ENCODE measurements around the gene CTNNA2.

CTNNA2 gene

GRCh38 chr2:79776461-79776860 lies 263.6 kb downstream of the CTNNA2 start:
- 88% methylated on average over 2 of the region's 2 CpGs for WGBS
- Histone ChIP-seq H3K9me3 (ENCODE audit: control insufficient read depth, low read length) (no peaks in the 10 kb centered on the region), H2BK120ac (ENCODE audit: low read depth, low read length) (no peak overlapping the region), H3K23ac (ENCODE audit: low read length in 2 of 2) (no peak overlapping the region), H3K14ac (ENCODE audit: low read length in 2 of 2) (no peak overlapping the region), H3K18ac (ENCODE audit: low read depth in 1 of 2, low read length in 2 of 2) (no peak overlapping the region), H2BK5ac (ENCODE audit: low read depth, low read length, poor library complexity, severe bottlenecking) (no peak overlapping the region), H3K36me3 (ENCODE audit: control insufficient read depth in 1 of 2, insufficient read depth in 2 of 2, low read depth in 1 of 2, low read length in 2 of 2) (no peaks in the 10 kb centered on the region), H3K4me1 (ENCODE audit: control insufficient read depth, insufficient read depth, low read depth, low read length) (no peaks in the 10 kb centered on the region), H3K4me3 (ENCODE audit: insufficient read depth in 1 of 2, low read depth in 1 of 2, low read length in 2 of 2) (no peak overlapping the region), H3K27me3 (ENCODE audit: control insufficient read depth in 1 of 2, insufficient read depth in 1 of 2, low read length in 2 of 2) (no peaks in the 10 kb centered on the region), H3K4me2 (ENCODE audit: low read length, poor library complexity, severe bottlenecking) (no peak overlapping the region), H3K9ac (ENCODE audit: low read length) (no peak overlapping the region), H4K8ac (ENCODE audit: low read length) (no peak overlapping the region), H3K79me1 (replicated peaks; ENCODE audit: low read length, poor library complexity, severe bottlenecking) (no peaks in the 10 kb centered on the region), H2AFZ (ENCODE audit: low read depth, low read length) (no peak overlapping the region), H2AK5ac (ENCODE audit: low read length, severe bottlenecking) (no peak overlapping the region), H3K27ac (ENCODE audit: low read length, poor library complexity, severe bottlenecking) (no peak overlapping the region), H2BK12ac (ENCODE audit: low read length in 2 of 2) (no peak overlapping the region), H4K91ac (ENCODE audit: low read length) (no peak overlapping the region), H2BK15ac (ENCODE audit: low read depth, poor library complexity, severe bottlenecking) (no peak overlapping the region), H3K4ac (ENCODE audit: low read depth in 1 of 2, low read length in 2 of 2) (no peak overlapping the region)
- no peak for DNase-seq

- no peaks in the 10 kb centered on the region for H3K79me1 ChIP-seq (replicated peaks; ENCODE audit: low read length, poor library complexity, severe bottlenecking)
- no peak overlapping the region for H3K27ac ChIP-seq (ENCODE audit: low read length, poor library complexity, severe bottlenecking)
- H4K91ac ChIP-seq (ENCODE audit: low read length), result no peak overlapping the region
- no peak overlapping the region for H2AK5ac ChIP-seq (ENCODE audit: low read length, severe bottlenecking)
- no peak overlapping the region for H2AFZ ChIP-seq (ENCODE audit: low read depth, low read length)
- H3K9ac ChIP-seq (ENCODE audit: low read length), result no peak overlapping the region
- no peak overlapping the region for H2BK120ac ChIP-seq (ENCODE audit: low read depth, low read length)
- H3K18ac ChIP-seq (ENCODE audit: low read depth in 1 of 2, low read length in 2 of 2), result no peak overlapping the region
- no peak overlapping the region for H2BK15ac ChIP-seq (ENCODE audit: low read depth, poor library complexity, severe bottlenecking)
- H4K8ac ChIP-seq (ENCODE audit: low read length), result no peak overlapping the region
- 91% methylated on average over 1 of the region's 1 CpG for WGBS
- no peak for DNase-seq
- H3K36me3 ChIP-seq (ENCODE audit: control insufficient read depth in 1 of 2, insufficient read depth in 2 of 2, low read depth in 1 of 2, low read length in 2 of 2), result no peaks in the 10 kb centered on the region
- H3K23ac ChIP-seq (ENCODE audit: low read length in 2 of 2), result no peak overlapping the region
- no peak overlapping the region for H3K4me3 ChIP-seq (ENCODE audit: insufficient read depth in 1 of 2, low read depth in 1 of 2, low read length in 2 of 2)
- H2BK5ac ChIP-seq (ENCODE audit: low read depth, low read length, poor library complexity, severe bottlenecking), result no peak overlapping the region
- no peak overlapping the region for H3K4me2 ChIP-seq (ENCODE audit: low read length, poor library complexity, severe bottlenecking)
- no peak overlapping the region for H2BK12ac ChIP-seq (ENCODE audit: low read length in 2 of 2)
- no peaks in the 10 kb centered on the region for H3K9me3 ChIP-seq (ENCODE audit: control insufficient read depth, low read length)
- H3K4ac ChIP-seq (ENCODE audit: low read depth in 1 of 2, low read length in 2 of 2), result no peak overlapping the region
- no peaks in the 10 kb centered on the region for H3K4me1 ChIP-seq (ENCODE audit: control insufficient read depth, insufficient read depth, low read depth, low read length)
- H3K27me3 ChIP-seq (ENCODE audit: control insufficient read depth in 1 of 2, insufficient read depth in 1 of 2, low read length in 2 of 2), result no peaks in the 10 kb centered on the region
- no peak overlapping the region for H3K14ac ChIP-seq (ENCODE audit: low read length in 2 of 2)
These were observed 267.9 kb downstream of the CTNNA2 start for GRCh38 chr2:79780781-79781180.

- Histone ChIP-seq H2BK12ac (ENCODE audit: low read length in 2 of 2) (no peak overlapping the region), H2BK5ac (ENCODE audit: low read depth, low read length, poor library complexity, severe bottlenecking) (no peak overlapping the region), H2BK120ac (ENCODE audit: low read depth, low read length) (no peak overlapping the region), H3K36me3 (ENCODE audit: control insufficient read depth in 1 of 2, insufficient read depth in 2 of 2, low read depth in 1 of 2, low read length in 2 of 2) (no peaks in the 10 kb centered on the region), H4K8ac (ENCODE audit: low read length) (no peak overlapping the region), H3K4me3 (ENCODE audit: insufficient read depth in 1 of 2, low read depth in 1 of 2, low read length in 2 of 2) (no peak overlapping the region), H3K9me3 (ENCODE audit: control insufficient read depth, low read length) (no peaks in the 10 kb centered on the region), H4K91ac (ENCODE audit: low read length) (no peak overlapping the region), H3K14ac (ENCODE audit: low read length in 2 of 2) (no peak overlapping the region), H3K4me2 (ENCODE audit: low read length, poor library complexity, severe bottlenecking) (no peak overlapping the region), H2AK5ac (ENCODE audit: low read length, severe bottlenecking) (no peak overlapping the region), H3K9ac (ENCODE audit: low read length) (no peak overlapping the region), H2BK15ac (ENCODE audit: low read depth, poor library complexity, severe bottlenecking) (no peak overlapping the region), H3K4me1 (ENCODE audit: control insufficient read depth, insufficient read depth, low read depth, low read length) (no peaks in the 10 kb centered on the region), H3K18ac (ENCODE audit: low read depth in 1 of 2, low read length in 2 of 2) (no peak overlapping the region), H3K27ac (ENCODE audit: low read length, poor library complexity, severe bottlenecking) (no peak overlapping the region), H2AFZ (ENCODE audit: low read depth, low read length) (no peak overlapping the region), H3K27me3 (ENCODE audit: control insufficient read depth in 1 of 2, insufficient read depth in 1 of 2, low read length in 2 of 2) (no peaks in the 10 kb centered on the region), H3K79me1 (replicated peaks; ENCODE audit: low read length, poor library complexity, severe bottlenecking) (no peaks in the 10 kb centered on the region), H3K23ac (ENCODE audit: low read length in 2 of 2) (no peak overlapping the region), H3K4ac (ENCODE audit: low read depth in 1 of 2, low read length in 2 of 2) (no peak overlapping the region)
- 67% methylated on average over 4 of the region's 4 CpGs for WGBS
- no peak for DNase-seq
These were observed 270.0 kb downstream of the CTNNA2 start for GRCh38 chr2:79782576-79783452.

GRCh38 chr2:79788952-79789651 lies 276.3 kb downstream of the CTNNA2 start:
- no peak for DNase-seq
- Histone ChIP-seq H3K27ac (ENCODE audit: low read length, poor library complexity, severe bottlenecking) (no peak overlapping the region), H3K4me1 (ENCODE audit: control insufficient read depth, insufficient read depth, low read depth, low read length) (no peaks in the 10 kb centered on the region)

More at GRCh38 chr2:79788952-79789651, 276.3 kb downstream of the CTNNA2 start:
- Histone ChIP-seq H2BK120ac (ENCODE audit: low read depth, low read length) (no peak overlapping the region), H3K79me1 (replicated peaks; ENCODE audit: low read length, poor library complexity, severe bottlenecking) (no peaks in the 10 kb centered on the region), H2BK15ac (ENCODE audit: low read depth, poor library complexity, severe bottlenecking) (no peak overlapping the region), H3K14ac (ENCODE audit: low read length in 2 of 2) (no peak overlapping the region), H4K91ac (ENCODE audit: low read length) (no peak overlapping the region), H2BK12ac (ENCODE audit: low read length in 2 of 2) (no peak overlapping the region), H3K4me2 (ENCODE audit: low read length, poor library complexity, severe bottlenecking) (no peak overlapping the region), H2AFZ (ENCODE audit: low read depth, low read length) (no peak overlapping the region), H4K8ac (ENCODE audit: low read length) (no peak overlapping the region), H3K4me3 (ENCODE audit: insufficient read depth in 1 of 2, low read depth in 1 of 2, low read length in 2 of 2) (no peak overlapping the region), H3K27me3 (ENCODE audit: control insufficient read depth in 1 of 2, insufficient read depth in 1 of 2, low read length in 2 of 2) (no peaks in the 10 kb centered on the region), H3K23ac (ENCODE audit: low read length in 2 of 2) (no peak overlapping the region), H2AK5ac (ENCODE audit: low read length, severe bottlenecking) (no peak overlapping the region), H3K18ac (ENCODE audit: low read depth in 1 of 2, low read length in 2 of 2) (no peak overlapping the region), H2BK5ac (ENCODE audit: low read depth, low read length, poor library complexity, severe bottlenecking) (no peak overlapping the region), H3K9ac (ENCODE audit: low read length) (no peak overlapping the region), H3K4ac (ENCODE audit: low read depth in 1 of 2, low read length in 2 of 2) (no peak overlapping the region), H3K9me3 (ENCODE audit: control insufficient read depth, low read length) (no peaks in the 10 kb centered on the region), H3K36me3 (ENCODE audit: control insufficient read depth in 1 of 2, insufficient read depth in 2 of 2, low read depth in 1 of 2, low read length in 2 of 2) (no peaks in the 10 kb centered on the region)
- 77% methylated on average over 7 of the region's 7 CpGs for WGBS
